ENCODE data around the gene RASSF5. TPM values are rescaled to one million over a fixed set of nuclear protein-coding genes. Genes with fewer than 3 reads are reported as not detected.

Gene RASSF5
- total and polyA plus RNA-seq, 2 donors (not counting 1 experiment from before 2014, with no cell fraction given), result 69.7 to 146 TPM

- ATAC-seq (ENCODE audit: low read depth), result no peak
- WGBS (ENCODE audit: insufficient coverage), result 0% methylated on average over 1 of the region's 2 CpGs
- H2AFZ ChIP-seq (ENCODE audit: insufficient read depth, low read depth, low read length, poor library complexity, severe bottlenecking), result peak overlapping the region; percentile 81
- TF ChIP-seq, protein P1, sequence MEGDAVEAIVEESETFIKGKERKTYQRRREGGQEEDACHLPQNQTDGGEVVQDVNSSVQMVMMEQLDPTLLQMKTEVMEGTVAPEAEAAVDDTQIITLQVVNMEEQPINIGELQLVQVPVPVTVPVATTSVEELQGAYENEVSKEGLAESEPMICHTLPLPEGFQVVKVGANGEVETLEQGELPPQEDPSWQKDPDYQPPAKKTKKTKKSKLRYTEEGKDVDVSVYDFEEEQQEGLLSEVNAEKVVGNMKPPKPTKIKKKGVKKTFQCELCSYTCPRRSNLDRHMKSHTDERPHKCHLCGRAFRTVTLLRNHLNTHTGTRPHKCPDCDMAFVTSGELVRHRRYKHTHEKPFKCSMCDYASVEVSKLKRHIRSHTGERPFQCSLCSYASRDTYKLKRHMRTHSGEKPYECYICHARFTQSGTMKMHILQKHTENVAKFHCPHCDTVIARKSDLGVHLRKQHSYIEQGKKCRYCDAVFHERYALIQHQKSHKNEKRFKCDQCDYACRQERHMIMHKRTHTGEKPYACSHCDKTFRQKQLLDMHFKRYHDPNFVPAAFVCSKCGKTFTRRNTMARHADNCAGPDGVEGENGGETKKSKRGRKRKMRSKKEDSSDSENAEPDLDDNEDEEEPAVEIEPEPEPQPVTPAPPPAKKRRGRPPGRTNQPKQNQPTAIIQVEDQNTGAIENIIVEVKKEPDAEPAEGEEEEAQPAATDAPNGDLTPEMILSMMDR (IDR thresholded peaks at IDR 0.05), result no peak
- no peak for TF ChIP-seq EZH2 (IDR thresholded peaks at IDR 0.05; ENCODE audit: borderline replicate concordance, insufficient read depth, low read depth, low read length, poor library complexity, severe bottlenecking)
- Mint-ChIP-seq H3K4me3 (peak overlapping the region; percentile 88), H3K4me1 (peaks cover 72% of the 10 kb centered on the region), H3K27ac (peak overlapping the region; percentile 85), H3K9me3 (ENCODE audit: insufficient read depth) (no peaks in the 10 kb centered on the region), H3K27me3 (no peaks in the 10 kb centered on the region)
- peak overlapping the region; percentile 63 to 75 for H3K27ac ChIP-seq (ENCODE audit: low read length in 2 of 2)
- ChIA-PET POLR2A (interaction anchor here (1.3 kb wide), 1 partner anchor 220 kb away, joined by 7 read pairs; no protein-coding TSS in a partner anchor), CTCF (interaction anchor here (1.0 to 3.8 kb wide), 16 partner anchors 9 to 512 kb away, joined by 3 to 60 read pairs (median 5); partner anchors contain the start of genes EIF2D, MAPKAPK2 and RASSF5)
- intact Hi-C loops (cut with micrococcal nuclease), result no loop called here
- peak overlapping the region; percentile 93 for H3K4me2 ChIP-seq (replicated peaks; ENCODE audit: low read depth, low read length, poor library complexity, severe bottlenecking)
- DNase-seq, result peak; percentile 44
- H3K4me3 ChIP-seq (ENCODE audit: control extremely low read depth in 1 of 5, extremely low read depth in 1 of 5, insufficient read depth in 1 of 5, low read depth in 2 of 5, low read length in 4 of 5), result peak overlapping the region in 4 of 5 experiments; percentile 62 to 97 (median 90)
- peaks cover 63 to 74% of the 10 kb centered on the region in 2 donors for H3K4me1 ChIP-seq (ENCODE audit: control insufficient read depth in 2 of 2, insufficient read depth in 2 of 2, low read length in 2 of 2)
- H3K9me3 ChIP-seq (ENCODE audit: control extremely low read depth in 1 of 3, control insufficient read depth in 2 of 3, insufficient read depth in 1 of 3, low read length in 2 of 3), result no peaks in the 10 kb centered on the region
- peak overlapping the region; percentile 91 for H3K9ac ChIP-seq (ENCODE audit: low read length)
- peaks cover 4% of the 10 kb centered on the region for H3K79me2 ChIP-seq (ENCODE audit: control insufficient read depth, insufficient read depth, low read length)
- no peaks in the 10 kb centered on the region for H3K27me3 ChIP-seq (replicated peaks in 1 of 4; ENCODE audit: control extremely low read depth in 1 of 4, control insufficient read depth in 3 of 4, insufficient read depth in 4 of 4, low read length in 3 of 4)
- H4K20me1 ChIP-seq (ENCODE audit: control insufficient read depth, insufficient read depth, low read length, poor library complexity, severe bottlenecking), result no peaks in the 10 kb centered on the region
- peaks cover 0 to 14% of the 10 kb centered on the region in 2 experiments for H3K36me3 ChIP-seq (replicated peaks in 1 of 2; ENCODE audit: control extremely low read depth in 1 of 2, control insufficient read depth in 1 of 2, extremely low read depth in 1 of 2, insufficient read depth in 2 of 2, low read length in 1 of 2)
Measured at GRCh38 chr1:206469411-206469932, 37.9 kb upstream of the RASSF5 start.

Measured in B cell (primary cell).